NCI-H1105 treated with DMSO at 0.1 percent for 48 hours (cell line): ENCODE measurements around the gene WIPI1.
"Not testable (repeated sequence)": the region's sequence is repeated elsewhere in the genome, so short reads cannot be mapped to it uniquely, and the experiment has no call there.

Experiments
- DNase-seq: peaks from one replicate; lab custom pipeline; 2025; lab: John Stamatoyannopoulos, UW

The WIPI1 gene

GRCh38 chr17:68437979-68438822, 19.1 kb downstream of the WIPI1 start:
- no peak for DNase-seq

GRCh38 chr17:68435876-68436842, 21.1 kb downstream of the WIPI1 start:
- peak; percentile 61 for DNase-seq

GRCh38 chr17:68435361-68435760, 21.9 kb downstream of the WIPI1 start:
- DNase-seq: no peak

- DNase-seq: no peak
Observed at GRCh38 chr17:68433911-68434508, 23.3 kb downstream of the WIPI1 start.

- DNase-seq: no peak
Observed at GRCh38 chr17:68433211-68433610, 24.1 kb downstream of the WIPI1 start.

GRCh38 chr17:68432086-68432864, 25.0 kb downstream of the WIPI1 start:
- DNase-seq: no peak

DNA sequence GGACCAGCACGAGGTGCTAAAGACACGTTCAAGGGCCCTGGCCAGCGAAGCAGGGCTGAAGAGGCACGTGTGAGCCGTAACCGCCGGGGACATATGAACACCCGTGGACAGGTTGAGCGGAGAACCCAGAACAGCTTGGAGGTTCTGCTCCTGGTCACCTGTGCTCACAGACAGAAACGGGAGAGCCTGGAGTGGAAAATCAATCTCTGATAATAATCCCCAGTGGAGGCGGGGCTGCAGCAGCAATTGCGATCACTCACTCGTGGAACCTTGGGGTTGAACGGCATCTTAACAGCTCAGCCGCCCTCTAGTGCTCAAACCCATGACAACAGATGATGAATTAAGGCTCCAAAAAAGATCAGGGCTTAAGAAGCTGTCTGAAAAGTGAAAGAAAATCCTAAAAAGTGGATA, 25.6 kb downstream of the WIPI1 start:
- DNase-seq: peak; percentile 7

DNA sequence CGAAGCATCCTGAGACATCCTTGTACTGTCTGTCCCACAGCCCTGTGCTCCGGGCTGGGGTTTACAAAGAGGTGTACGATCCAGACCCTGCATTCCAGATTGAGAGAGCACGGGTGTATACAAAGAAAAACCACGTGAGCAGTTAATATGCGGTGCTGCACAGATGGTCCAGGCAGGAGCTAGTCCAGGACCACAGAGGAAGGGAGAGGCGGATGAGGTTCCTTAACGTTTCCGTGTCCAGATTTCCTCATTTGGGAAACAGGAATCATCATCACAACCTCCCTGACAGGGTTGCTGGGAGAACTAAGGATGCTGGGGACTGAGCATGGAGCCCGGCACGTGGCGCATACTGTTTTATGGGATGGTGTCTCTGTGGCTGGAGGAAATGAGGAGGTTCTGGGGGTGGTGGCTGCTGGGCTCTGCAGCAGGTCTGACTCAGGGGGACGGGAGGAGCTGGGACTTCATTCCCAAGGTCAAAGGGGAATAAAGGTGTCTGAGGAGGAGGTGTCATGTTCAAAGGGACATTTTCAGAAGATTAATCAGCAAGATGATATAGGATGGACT, 26.2 kb downstream of the WIPI1 start:
- DNase-seq: no peak

- no peak for DNase-seq
Observed at GRCh38 chr17:68429881-68430280, 27.4 kb downstream of the WIPI1 start.

DNA sequence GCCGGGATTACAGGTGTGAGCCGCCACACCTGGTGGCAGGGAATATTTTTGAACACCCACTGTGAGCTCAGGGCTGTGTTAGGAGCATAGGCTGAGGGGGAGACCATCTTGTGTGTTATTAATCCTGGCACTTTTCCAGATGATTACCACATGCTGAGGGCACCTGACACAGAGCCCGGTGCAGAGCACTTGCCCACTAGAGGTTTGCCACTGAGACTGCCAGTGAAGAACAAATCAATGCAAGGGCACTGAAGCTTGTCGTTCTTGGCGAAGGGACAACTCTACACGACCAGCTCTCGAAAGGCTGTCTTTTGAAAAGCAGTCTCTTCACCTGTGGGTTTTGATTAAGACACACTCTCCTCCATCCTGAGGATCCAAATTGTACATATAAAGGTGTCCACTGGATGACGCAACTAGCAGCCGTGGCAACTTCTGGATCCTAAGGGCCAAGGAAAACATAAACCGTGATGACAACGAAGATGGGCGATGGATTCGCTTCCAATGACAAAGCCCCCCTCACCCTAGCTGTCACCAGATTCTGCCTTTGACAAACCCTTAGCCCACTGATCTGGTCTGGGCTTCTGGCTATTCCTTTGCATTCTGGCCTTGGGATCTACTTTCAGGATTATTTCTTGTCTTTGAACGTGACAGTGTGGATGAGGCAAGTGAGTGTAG, 28.7 kb downstream of the WIPI1 start:
- DNase-seq: peak; percentile 24

GRCh38 chr17:68427575-68427974, 29.7 kb downstream of the WIPI1 start:
- DNase-seq: no peak

DNA sequence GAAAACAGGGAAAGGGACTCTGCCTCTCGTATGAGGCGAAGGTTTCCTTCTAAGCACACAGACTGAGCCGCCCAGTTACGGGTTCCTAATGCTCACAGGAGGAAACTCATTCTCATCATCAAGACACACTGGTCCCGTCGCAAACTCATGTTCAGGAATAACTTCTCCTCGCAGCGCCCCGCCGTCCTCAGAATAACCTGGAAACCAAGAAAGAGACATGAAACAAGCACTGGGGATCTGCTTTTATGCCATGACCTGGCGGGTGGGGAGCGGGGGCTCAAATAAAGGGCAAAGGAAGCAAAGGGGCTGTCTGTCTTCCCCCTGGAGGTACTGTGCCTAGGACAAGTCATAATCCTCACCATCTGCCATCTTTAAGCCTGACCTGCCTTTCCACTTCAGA, 31.3 kb downstream of the WIPI1 start:
- no peak for DNase-seq

GRCh38 chr17:68424861-68425260, 32.4 kb downstream of the WIPI1 start:
- peak; percentile 55 for DNase-seq

GRCh38 chr17:68424203-68424602, 33.1 kb downstream of the WIPI1 start:
- DNase-seq: no peak

DNA sequence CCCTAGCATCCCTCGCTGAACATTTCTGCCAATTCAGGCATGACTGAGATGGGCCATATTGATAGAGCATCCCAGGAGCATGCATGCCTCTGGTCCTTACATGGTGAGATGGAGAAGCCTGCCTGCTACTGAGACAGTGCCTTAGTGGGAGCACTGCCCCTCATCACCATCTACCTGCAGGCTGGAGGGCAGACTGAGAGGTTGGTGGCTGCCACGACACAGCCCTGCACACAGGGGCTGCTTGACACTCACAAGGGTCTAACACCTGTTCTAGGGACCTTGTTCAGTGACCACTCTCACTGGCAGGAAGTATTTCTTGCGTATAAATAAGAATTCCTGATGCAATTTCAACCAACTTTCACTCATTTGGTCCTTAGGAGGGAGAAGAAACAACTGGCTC, 34.0 kb downstream of the WIPI1 start:
- DNase-seq: no peak

DNA sequence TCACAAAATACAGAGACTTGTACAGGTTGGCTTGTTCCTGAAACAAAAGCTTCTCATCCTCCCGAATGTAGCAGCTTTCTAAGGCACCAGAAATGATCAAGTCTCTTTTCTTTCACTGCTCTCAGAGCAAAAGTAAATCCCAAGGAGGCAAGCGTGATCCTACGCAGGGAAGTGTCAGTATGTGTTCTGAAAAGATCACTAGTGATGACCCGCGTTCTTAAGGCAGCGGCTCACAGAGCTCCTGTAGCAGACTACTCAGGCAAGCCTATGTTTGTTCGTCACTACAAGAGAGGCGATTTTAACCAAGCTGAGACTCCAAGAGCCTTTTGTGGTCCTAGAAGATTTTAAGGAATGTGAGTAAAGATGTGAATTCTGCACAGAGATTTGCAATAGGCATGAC, 34.5 kb downstream of the WIPI1 start:
- no peak for DNase-seq

DNA sequence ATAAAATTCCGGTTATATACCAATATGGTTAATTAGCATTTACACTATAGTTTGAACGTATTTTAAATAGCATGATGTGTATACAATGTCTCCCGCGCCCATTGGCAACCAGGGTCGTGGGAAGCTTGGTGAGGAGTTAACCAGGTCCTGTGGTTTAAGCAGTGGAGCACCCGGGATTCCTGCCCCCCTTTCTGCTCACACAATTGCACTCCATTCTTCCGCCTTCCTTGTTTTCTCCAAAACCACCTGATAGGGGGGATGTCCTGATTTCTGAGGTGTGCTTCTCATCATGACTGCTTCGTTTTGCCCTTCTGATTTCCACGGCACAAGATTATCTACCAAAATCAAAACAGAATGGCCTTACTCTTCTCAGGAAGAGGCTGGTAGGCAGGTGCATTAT, 35.8 kb downstream of the WIPI1 start:
- DNase-seq: no peak

- DNase-seq: no peak
Observed at GRCh38 chr17:68420065-68420464, 37.2 kb downstream of the WIPI1 start.

- no peak for DNase-seq
Observed at GRCh38 chr17:68418876-68419275, 38.4 kb downstream of the WIPI1 start.

- DNase-seq: no peak
Observed at GRCh38 chr17:68417317-68417716, 40.0 kb downstream of the WIPI1 start.

DNA sequence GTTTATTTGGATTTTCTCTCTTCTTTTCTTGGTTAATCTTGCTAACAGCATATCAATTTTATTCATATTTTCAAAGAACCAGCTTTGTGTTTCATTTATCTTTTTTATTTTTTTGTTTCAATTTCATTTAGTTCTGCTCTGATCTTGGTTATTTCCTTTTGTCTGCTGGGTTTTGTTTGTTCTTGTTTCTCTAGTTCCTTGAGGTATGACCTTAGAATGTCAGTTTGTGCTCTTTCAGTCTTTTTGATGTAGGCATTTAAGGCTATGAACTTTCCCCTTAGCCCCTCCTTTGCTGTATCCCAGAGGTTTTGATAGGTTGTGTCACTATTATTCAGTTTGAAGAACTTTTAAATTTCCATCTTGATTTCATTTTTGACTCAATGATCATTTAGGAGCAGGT, 42.4 kb downstream of the WIPI1 start:
- DNase-seq: not testable (repeated sequence)
